Measurements from ENCODE around the gene AP5S1.

GRCh38 chr20:3848565-3848964 is 28.2 kb downstream of the AP5S1 start:
- TF ChIP-seq CTCF (IDR thresholded peaks at IDR 0.05) (no peak), POLR2A (IDR thresholded peaks at IDR 0.05) (no peak)

All from adrenal gland (tissue), 5 donors.